Adrenal gland (tissue), 12 donors: ENCODE data around the gene GABRR3. TPM values are rescaled to one million over a fixed set of nuclear protein-coding genes. Genes with fewer than 3 reads are reported as not detected.

Experiments used
- DNase-seq, 7 donors: peaks; one replicate each; pipeline ENCODE4 v3.0.0-alpha.2; 2019 to 2020
- H3K27ac ChIP-seq, 5 donors: fragments of 200-600 bp; sonication (generic) in 4 of 5; 1 replicate in 3 of 5; 2 replicates in 2 of 5; pipeline versions ENCODE4 v1.5.1 to v1.8.0; 2016 to 2020; ENCODE audit warnings: mild to moderate bottlenecking in 1 of 5
- H3K27me3 ChIP-seq: fragments of 200-600 bp; 2 replicates; pipeline ENCODE4 v1.8.0; 2021
- H3K36me3 ChIP-seq, 2 donors: fragments of 200-600 bp; replicated peaks in 1 of 2; 1 replicate in 1 of 2; 2 replicates in 1 of 2; pipeline versions ENCODE4 v1.5.1 to v1.8.0; 2018 to 2022
- H3K4me1 ChIP-seq, 2 donors: fragments of 200-600 bp; replicated peaks in 1 of 2; 1 replicate in 1 of 2; 2 replicates in 1 of 2; pipeline versions ENCODE4 v1.5.1 to v1.8.0; 2018 to 2021
- H3K4me3 ChIP-seq, 4 donors: fragments of 200-600 bp; sonication (generic) in 3 of 4; one replicate each; pipeline ENCODE4 v1.5.1; 2016 to 2018
- H3K9me3 ChIP-seq, 3 donors: fragments of 200-600 bp; sonication (generic) in 1 of 3; replicated peaks in 1 of 3; 1 replicate in 2 of 3; 2 replicates in 1 of 3; pipeline versions ENCODE4 v1.5.1 to v1.8.0; 2016 to 2021
- POLR2A ChIP-seq, 2 donors: fragments of 450-650 bp; IDR thresholded peaks; one replicate each; pipeline ENCODE4 v1.6.1; 2017; ENCODE audit warnings: antibody characterized with exemption in 2 of 2, mild to moderate bottlenecking in 2 of 2, moderate library complexity in 1 of 2
- WGBS, 4 donors: extraction: QIAGEN DNeasy Blood & Tissue Kit in 2 of 4; methylation state at CpG; one replicate each; pipeline versions ENCODE4 v1.1.5 to v1.1.7; 2013 to 2017; 5-methylcytosine and 5-hydroxymethylcytosine counted together
- intact Hi-C, 2 donors: fragments of 100-400 bp; cut with DNase I; formaldehyde crosslinking; loops; one replicate each; pipeline versions ENCODE4 v1.14.1 to v1.15.0; 2022 to 2023
- polyA plus RNA-seq, 3 donors: library from polyadenylated mRNA; stranded (reverse); fragments of 200-250 nt in 2 of 3; fragments of 350-450 nt in 1 of 3; fragmentation: Illumina TruSeq in 1 of 3; extraction: RNeasy Lipid Tissue Mini Kit (QIAGEN cat#74804) in 1 of 3; gene quantifications; one replicate each; pipeline ENCODE4 v1.2.3, GENCODE V29; 2013 to 2014
- total RNA-seq, 9 donors: library from RNA; depleted of rRNA in 4 of 9; stranded (reverse); fragments of >200 nt in 4 of 9; fragments of 120-200 nt in 1 of 9; fragmentation: NEBNext Ultra II Directional in 1 of 9; extraction: Animal tissue kit (Norgen Biotek cat#: 25700) in 1 of 9; gene quantifications; one replicate each; pipeline versions ENCODE4 v1.1.0 to v1.2.4, GENCODE V29; 2013 to 2023
- TF ChIP-seq, protein P1 (sequence below), 6 experiments: fragments of 450-650 bp in 4 of 6; fragments of 200-600 bp in 2 of 6; sonication (generic) in 1 of 6; IDR thresholded peaks; 1 replicate in 5 of 6; 2 replicates in 1 of 6; pipeline versions ENCODE4 v1.5.1 to v1.8.0; 2016 to 2021; ENCODE audit warnings: antibody characterized with exemption in 6 of 6, mild to moderate bottlenecking in 2 of 6, moderate library complexity in 1 of 6
- donor health status: healthy with polysubstance abuse.
- donor health status: Bipolar disorder and iron deficiency.
- donor health status: DM: yes; HTN: yes; CAD: no.
- donor health status: DM: no; HTN: no; CAD: no.
- donor health status: DM: no; HTN: no; CAD: no.
- donor health status: DM: yes; HTN: yes; CAD: no.

GABRR3 gene
- total and polyA plus RNA-seq, 12 donors, result under 0.01 TPM; not detected in 11

DNA sequence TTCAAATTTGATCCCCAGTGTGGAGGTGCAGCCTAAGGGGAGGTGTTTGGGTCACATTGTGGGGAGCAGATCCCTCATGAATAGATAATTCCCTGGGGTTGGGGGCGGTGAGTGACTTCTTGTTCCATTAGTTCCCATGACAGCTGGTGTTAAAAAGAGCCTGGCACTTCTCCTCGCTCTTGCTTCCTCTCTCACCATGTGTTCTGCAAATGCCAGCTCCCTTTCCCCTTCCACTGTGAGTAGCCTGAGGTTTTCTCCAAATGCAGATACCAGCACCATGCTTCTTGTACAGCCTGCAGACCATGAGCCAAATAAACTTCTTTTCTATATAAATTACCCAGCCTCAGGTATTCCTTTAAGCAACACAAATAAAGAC lies 86.0 kb downstream of the GABRR3 start:
- Histone ChIP-seq H3K27ac (no peak overlapping the region), H3K36me3 (peaks cover 0 to 59% of the 10 kb centered on the region in 2 donors), H3K4me1 (peaks cover 0 to 11% of the 10 kb centered on the region in 2 donors), H3K4me3 (no peak overlapping the region), H3K27me3 (no peaks in the 10 kb centered on the region), H3K9me3 (no peaks in the 10 kb centered on the region)
- TF ChIP-seq, protein P1, sequence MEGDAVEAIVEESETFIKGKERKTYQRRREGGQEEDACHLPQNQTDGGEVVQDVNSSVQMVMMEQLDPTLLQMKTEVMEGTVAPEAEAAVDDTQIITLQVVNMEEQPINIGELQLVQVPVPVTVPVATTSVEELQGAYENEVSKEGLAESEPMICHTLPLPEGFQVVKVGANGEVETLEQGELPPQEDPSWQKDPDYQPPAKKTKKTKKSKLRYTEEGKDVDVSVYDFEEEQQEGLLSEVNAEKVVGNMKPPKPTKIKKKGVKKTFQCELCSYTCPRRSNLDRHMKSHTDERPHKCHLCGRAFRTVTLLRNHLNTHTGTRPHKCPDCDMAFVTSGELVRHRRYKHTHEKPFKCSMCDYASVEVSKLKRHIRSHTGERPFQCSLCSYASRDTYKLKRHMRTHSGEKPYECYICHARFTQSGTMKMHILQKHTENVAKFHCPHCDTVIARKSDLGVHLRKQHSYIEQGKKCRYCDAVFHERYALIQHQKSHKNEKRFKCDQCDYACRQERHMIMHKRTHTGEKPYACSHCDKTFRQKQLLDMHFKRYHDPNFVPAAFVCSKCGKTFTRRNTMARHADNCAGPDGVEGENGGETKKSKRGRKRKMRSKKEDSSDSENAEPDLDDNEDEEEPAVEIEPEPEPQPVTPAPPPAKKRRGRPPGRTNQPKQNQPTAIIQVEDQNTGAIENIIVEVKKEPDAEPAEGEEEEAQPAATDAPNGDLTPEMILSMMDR (IDR thresholded peaks at IDR 0.05), result no peak
- no peak for TF ChIP-seq POLR2A (IDR thresholded peaks at IDR 0.05)
- intact Hi-C loops, result no loop called here
- 88 to 97% (median 93%) methylated on average over 2 of the region's 2 CpGs for WGBS, 4 donors
- no peak for DNase-seq

DNA sequence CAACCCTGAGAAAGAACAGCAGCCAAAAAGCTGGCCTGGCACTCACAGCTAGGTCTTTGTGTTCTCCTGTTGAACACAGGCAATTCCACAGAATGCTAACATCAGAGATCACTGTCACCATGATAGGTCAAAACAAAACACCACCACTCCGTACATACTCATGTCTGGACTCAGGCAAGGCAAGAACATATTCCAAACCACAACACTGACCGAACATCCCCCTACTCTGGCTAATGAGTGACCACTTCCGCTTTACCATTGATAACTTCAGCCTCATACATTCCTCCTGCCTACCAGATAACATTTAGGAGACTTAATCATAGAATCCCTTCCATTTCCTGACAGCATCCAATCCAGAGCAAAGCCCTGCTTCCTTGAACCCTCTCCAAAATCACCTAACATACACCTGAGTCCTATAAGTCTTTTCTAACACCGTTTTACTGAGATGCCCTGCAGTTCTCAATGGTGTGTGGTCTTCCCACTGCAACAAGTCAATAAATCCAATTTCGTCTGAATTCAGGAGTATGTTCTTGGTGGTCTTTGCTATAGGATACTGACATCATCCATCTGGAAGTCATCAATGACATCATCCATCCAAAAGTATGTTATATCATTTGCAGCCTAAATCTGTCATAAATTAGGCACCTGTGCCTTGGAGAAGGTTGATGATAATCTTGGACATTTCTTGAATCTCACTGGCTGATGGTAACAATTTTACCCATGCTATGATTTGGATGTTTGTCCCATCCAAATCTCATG lies 86.6 kb downstream of the GABRR3 start:
- no peak for DNase-seq
- Histone ChIP-seq H3K9me3 (no peaks in the 10 kb centered on the region), H3K4me3 (no peak overlapping the region), H3K27ac (no peak overlapping the region), H3K27me3 (no peaks in the 10 kb centered on the region), H3K4me1 (peaks cover 0 to 11% of the 10 kb centered on the region in 2 donors), H3K36me3 (peaks cover 0 to 61% of the 10 kb centered on the region in 2 donors)
- TF ChIP-seq POLR2A (IDR thresholded peaks at IDR 0.05), result no peak
- TF ChIP-seq, protein P1 (IDR thresholded peaks at IDR 0.05), result no peak
- intact Hi-C loops, result no loop called here
- WGBS, 4 donors, result 86 to 95% (median 93%) methylated on average over 5 of the region's 5 CpGs

DNA sequence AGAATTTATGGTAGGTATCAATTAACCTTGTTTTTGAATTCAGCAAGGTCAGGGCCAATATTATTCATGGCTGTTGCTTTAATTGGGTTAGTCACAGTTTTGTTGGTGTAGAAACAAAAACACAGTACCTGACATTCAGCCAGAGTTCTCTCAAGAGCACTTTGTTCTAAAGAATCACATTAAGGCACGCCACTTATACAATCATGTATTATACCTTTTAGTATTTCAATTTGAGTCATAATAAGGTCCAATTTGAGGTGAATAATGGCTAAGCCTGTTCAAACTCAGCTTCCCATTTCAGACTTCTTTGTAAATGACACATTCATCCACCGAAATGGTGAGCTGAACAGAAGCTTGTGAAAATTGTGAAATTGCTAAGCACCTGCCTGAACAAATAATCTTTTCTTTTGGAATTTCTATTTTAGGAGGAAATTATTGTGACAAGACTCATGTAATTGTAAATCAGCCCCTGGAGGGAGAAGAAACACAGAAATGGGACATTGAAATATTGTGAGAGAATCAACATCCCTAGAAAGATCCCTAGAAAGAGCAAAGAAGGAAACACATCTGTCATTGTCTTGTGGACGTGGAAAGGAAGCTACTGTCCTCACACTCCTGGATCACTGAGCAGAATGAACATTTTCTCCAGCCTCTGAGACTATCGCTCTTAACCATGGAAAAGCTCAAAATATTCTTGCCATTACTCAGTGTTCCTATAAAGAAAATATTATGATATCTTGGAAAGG lies 92.1 kb downstream of the GABRR3 start:
- WGBS, 4 donors, result 77 to 85% (median 81%) methylated on average over 4 of the region's 4 CpGs
- intact Hi-C loops, result no loop called here
- no peak for TF ChIP-seq POLR2A (IDR thresholded peaks at IDR 0.05)
- TF ChIP-seq, protein P1 (IDR thresholded peaks at IDR 0.05), result no peak

DNA sequence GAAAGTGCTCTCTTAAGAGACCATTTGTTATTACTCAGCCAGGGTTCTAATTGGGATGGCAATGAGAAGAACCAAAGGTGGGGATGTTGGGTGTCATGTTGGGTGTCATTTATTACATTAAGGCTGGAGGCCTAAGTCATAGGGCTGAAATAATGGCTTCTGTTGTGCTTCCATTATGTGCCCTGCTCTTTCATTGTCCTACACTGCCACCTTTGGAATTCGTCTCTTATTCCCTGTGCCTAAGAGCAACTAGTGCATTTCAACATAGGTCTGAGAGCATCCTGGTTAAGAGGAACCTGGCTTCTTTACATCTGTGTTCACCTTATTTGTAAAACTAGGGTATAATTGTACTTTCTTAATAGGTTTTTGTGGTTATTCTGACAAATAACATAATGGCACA lies 95.1 kb downstream of the GABRR3 start:
- no peaks in the 10 kb centered on the region for H3K4me1 ChIP-seq
- 74 to 100% (median 83%) methylated on average over 1 of the region's 1 CpG for WGBS, 4 donors
- intact Hi-C loops, result no loop called here

More for the DNA sequence above, 92.1 kb downstream of the GABRR3 start:
- no peaks in the 10 kb centered on the region for H3K9me3 ChIP-seq
- no peak overlapping the region for H3K27ac ChIP-seq
- H3K27me3 ChIP-seq, result no peaks in the 10 kb centered on the region
- H3K36me3 ChIP-seq, result peaks cover 0 to 55% of the 10 kb centered on the region in 2 donors
- no peak overlapping the region for H3K4me3 ChIP-seq
- DNase-seq, result no peak
- H3K4me1 ChIP-seq, result no peaks in the 10 kb centered on the region

More for the DNA sequence above, 95.1 kb downstream of the GABRR3 start:
- Histone ChIP-seq H3K4me3 (no peak overlapping the region), H3K36me3 (peaks cover 0 to 54% of the 10 kb centered on the region in 2 donors), H3K27ac (no peak overlapping the region), H3K9me3 (no peaks in the 10 kb centered on the region), H3K27me3 (no peaks in the 10 kb centered on the region)
- TF ChIP-seq POLR2A (IDR thresholded peaks at IDR 0.05), result no peak
- TF ChIP-seq, protein P1 (IDR thresholded peaks at IDR 0.05), result no peak
- DNase-seq, result no peak
